ENCODE results near the gene NCMAP. TPM values are rescaled to one million over a fixed set of nuclear protein-coding genes. Genes with fewer than 3 reads are reported as not detected.

The NCMAP gene
- total RNA-seq, 6 experiments from 2014 or later, result not detected

DNA sequence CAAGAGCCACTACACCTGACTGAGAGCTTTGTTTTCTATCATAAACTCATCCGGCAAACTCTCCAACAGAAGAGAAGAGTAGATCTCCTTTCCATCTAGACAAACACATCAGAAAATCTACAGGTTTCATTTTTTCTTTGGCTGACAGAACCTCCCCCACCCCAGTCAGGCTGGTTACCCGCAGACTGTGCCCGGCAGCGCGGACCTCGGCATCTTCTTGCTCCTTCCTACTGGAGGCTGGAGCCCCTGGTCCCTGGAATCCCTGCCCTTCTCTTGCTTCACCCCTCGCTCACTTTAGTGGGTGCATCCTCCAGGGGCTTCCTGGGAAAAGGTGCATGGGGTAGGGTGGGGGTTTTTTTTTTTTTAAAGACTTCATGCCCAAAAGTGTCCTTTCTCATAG is 23.0 kb downstream of the NCMAP start:
- no peak for TF ChIP-seq CTCF (IDR thresholded peaks at IDR 0.05)
- H3K27me3 Mint-ChIP-seq (ENCODE audit: insufficient read depth), result peaks cover 35% of the 10 kb centered on the region
- no peak overlapping the region for H3K4me3 Mint-ChIP-seq
- H3K36me3 Mint-ChIP-seq (ENCODE audit: low read depth), result peaks cover 5% of the 10 kb centered on the region; the same call in 1 of the 2 replicates
- no peak overlapping the region for H3K27ac Mint-ChIP-seq
- DNase-seq, result no peak
- H3K4me1 Mint-ChIP-seq (ENCODE audit: low read depth), result no peaks in the 10 kb centered on the region
- H3K9me3 Mint-ChIP-seq, result peaks cover 11% of the 10 kb centered on the region

- Mint-ChIP-seq H3K27me3 (ENCODE audit: insufficient read depth) (peaks cover 48% of the 10 kb centered on the region), H3K27ac (no peak overlapping the region), H3K36me3 (ENCODE audit: low read depth) (peaks cover 5% of the 10 kb centered on the region; the same call in 1 of the 2 replicates), H3K4me3 (no peak overlapping the region), H3K4me1 (ENCODE audit: low read depth) (no peaks in the 10 kb centered on the region), H3K9me3 (peaks cover 11% of the 10 kb centered on the region)
- DNase-seq, result no peak
- no peak for TF ChIP-seq CTCF (IDR thresholded peaks at IDR 0.05)
Measured at GRCh38 chr1:24580756-24581155, 24.9 kb downstream of the NCMAP start.

DNA sequence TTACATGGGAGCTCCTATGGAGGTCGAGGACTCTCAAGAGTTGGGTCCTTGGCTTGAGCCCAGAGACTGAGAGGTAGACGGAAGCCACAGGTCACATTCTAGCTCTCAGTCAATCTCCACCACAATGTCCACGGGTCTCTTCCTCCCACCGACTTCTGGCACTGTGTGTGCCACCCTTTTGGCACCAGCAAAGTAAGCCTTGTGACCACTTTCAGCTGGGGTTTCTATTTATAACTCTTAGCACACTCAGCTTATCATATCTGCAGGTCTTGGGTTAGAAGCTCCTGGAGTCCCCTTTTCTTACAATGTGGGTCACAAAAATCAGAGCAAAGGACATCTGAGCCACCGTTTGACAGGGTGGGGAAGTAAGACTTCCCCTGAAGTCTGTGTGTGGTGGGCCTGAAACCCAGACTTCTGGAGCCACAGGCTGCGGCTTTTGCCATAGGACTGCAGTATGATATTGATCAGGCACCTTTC is 28.3 kb downstream of the NCMAP start:
- Mint-ChIP-seq H3K4me1 (ENCODE audit: low read depth) (no peaks in the 10 kb centered on the region; the same call in 1 of the 2 replicates), H3K36me3 (ENCODE audit: low read depth) (peaks cover 5% of the 10 kb centered on the region; the same call in 1 of the 2 replicates), H3K4me3 (no peak overlapping the region), H3K27ac (no peak overlapping the region), H3K27me3 (ENCODE audit: insufficient read depth) (peaks cover 50% of the 10 kb centered on the region), H3K9me3 (peaks cover 8% of the 10 kb centered on the region)
- no peak for TF ChIP-seq CTCF (IDR thresholded peaks at IDR 0.05)
- no peak for DNase-seq

DNA sequence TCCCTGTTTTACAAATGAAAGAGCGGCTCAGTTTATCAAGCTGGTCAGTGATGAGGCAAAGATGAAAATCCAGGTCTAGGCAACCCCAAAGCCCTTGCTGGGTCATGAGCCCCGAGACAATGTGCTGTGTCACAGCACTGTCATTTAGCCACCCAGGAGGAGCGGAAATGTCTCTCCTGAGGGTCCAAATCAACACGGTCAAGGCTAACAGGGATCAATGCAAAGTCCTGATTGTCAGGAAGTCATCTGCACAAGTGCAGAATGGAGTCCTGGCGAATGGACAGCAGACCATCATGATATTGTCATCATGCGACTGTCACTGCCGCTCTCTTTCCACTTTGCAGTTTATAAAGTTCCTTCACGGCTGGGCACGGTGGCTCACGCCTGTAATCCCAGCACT is 30.2 kb downstream of the NCMAP start:
- H3K27me3 Mint-ChIP-seq (ENCODE audit: insufficient read depth), result peaks cover 52% of the 10 kb centered on the region
- DNase-seq, result no peak
- TF ChIP-seq CTCF (IDR thresholded peaks at IDR 0.05), result no peak
- H3K9me3 Mint-ChIP-seq, result peaks cover 6% of the 10 kb centered on the region
- no peak overlapping the region for H3K27ac Mint-ChIP-seq
- no peaks in the 10 kb centered on the region; the same call in 1 of the 2 replicates for H3K4me1 Mint-ChIP-seq (ENCODE audit: low read depth)
- H3K4me3 Mint-ChIP-seq, result no peak overlapping the region
- H3K36me3 Mint-ChIP-seq (ENCODE audit: low read depth), result peaks cover 5% of the 10 kb centered on the region; the same call in 1 of the 2 replicates

GRCh38 chr1:24586970-24587820 is 31.3 kb downstream of the NCMAP start:
- Mint-ChIP-seq H3K4me3 (no peak overlapping the region), H3K36me3 (ENCODE audit: low read depth) (peaks cover 3% of the 10 kb centered on the region; the same call in 1 of the 2 replicates), H3K27ac (no peak overlapping the region), H3K9me3 (peaks cover 3% of the 10 kb centered on the region), H3K4me1 (ENCODE audit: low read depth) (no peaks in the 10 kb centered on the region; the same call in 1 of the 2 replicates), H3K27me3 (ENCODE audit: insufficient read depth) (peaks cover 50% of the 10 kb centered on the region)
- peak; percentile 87 for TF ChIP-seq CTCF (IDR thresholded peaks at IDR 0.05)
- peak; percentile 53 for DNase-seq
